ENCODE data around the gene NBL1.

NBL1 gene

DNA sequence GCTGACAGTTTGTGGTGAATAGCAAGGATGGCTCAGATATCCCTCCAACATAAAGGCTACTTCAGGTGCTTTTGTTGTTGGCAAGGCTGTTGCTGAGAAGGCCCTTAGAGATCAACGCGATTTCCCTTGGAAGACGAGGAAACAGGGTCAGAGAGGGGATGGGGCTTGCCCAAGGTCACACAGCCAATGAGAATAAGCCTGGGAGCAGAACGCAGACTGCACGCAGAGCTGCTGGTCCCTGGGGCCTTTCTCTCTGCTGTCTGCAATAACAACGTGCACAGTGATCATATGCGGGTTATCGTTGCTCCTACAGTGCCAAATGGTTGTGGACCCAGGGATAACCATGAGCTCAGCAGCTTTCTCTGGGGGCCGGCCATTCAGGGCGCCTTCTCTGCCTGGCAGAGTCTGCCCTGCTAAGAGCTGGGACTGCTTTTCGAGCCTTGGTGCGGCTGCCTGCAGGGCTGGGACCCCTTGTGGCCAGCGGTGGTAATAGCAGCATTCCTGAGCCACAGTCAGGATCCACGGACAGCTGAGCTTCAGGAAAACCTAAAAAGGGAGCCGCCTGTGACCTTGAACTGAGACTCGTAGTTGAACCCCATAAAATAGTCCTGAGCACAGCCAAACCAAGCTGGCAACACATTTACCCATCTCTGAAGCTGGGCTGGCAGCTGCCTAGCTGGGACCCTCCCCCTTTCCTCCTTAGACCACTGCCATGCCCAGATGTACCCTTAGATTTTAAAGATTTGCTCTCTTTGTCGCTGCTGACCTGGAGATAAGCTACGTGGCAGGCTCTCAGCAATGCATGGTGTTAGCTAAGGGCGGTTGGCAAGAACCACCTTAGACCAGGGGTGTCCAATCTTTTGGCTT, 60.4 kb downstream of the NBL1 start:
- peak; percentile 25 for DNase-seq

DNA sequence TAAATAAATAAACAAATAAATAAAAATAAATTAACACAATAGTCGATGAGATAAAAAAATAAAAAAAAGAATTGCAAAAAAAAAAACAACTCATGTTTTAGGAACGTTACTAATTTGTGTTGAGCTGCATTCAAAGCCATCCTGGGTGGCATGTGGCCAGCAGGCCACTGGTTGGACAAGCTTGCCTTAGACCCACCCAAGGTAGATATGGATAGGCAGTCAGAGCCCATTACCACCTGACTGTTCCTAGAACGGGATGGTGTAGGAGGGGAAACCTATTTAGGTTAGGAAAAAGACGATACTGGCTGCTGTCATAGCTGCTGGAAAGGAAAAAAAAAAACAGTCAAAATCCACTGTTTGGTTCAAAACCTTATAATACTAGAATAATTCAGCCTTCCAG, 61.4 kb downstream of the NBL1 start:
- no peak for DNase-seq

DNA sequence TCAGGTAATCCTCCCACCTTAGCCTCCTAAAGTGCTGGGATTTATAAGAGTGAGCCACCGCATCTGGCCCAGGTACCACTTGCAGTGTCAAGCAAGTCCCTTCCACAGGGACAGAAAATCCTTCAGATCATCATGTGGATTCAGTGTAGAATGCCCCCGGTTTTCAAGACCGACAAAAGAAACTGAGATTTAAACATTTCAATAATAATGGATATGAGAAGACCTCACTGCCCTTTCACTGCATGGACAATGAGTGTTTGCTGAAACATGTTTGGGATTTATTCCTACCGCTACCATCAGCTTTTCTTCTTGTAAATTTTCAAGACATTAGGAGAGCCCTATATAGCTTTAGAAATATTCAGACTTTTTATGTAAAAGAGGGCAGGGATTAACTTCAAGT, 62.0 kb downstream of the NBL1 start:
- no peak for DNase-seq
